ENCODE results near the gene TMCC1. TPM values are rescaled to one million over a fixed set of nuclear protein-coding genes. Genes with fewer than 3 reads are reported as not detected.

TMCC1 gene
- total and polyA plus RNA-seq, 10 of the 15 experiments (the other 5 are each of a cell fraction or from before 2014, with no cell fraction given), result 2.3 to 21.1 (median 8.4) TPM

GRCh38 chr3:129601713-129602112 is 291.8 kb downstream of the TMCC1 start:
- peaks cover 4 to 13% of the 10 kb centered on the region in 2 experiments; a peak in 3 of 4 replicates for H3K27me3 ChIP-seq (replicated peaks in 1 of 2; ENCODE audit: control insufficient read depth in 2 of 2, insufficient read depth in 2 of 2, low read length in 1 of 2)
- intact Hi-C loops (cut with micrococcal nuclease; ENCODE audit: unreplicated experiment), result no loop called here
- ChIA-PET RAD21 (ENCODE audit: unreplicated experiment) (no interaction called here), CTCF (no interaction called here), SMC1A (ENCODE audit: uncharacterized antibody, unreplicated experiment) (no interaction called here), POLR2A (no interaction called here)
- no peaks in the 10 kb centered on the region for H3K9me3 ChIP-seq (replicated peaks; ENCODE audit: control insufficient read depth, insufficient read depth, low read length)
- 43% methylated on average over 5 of the region's 5 CpGs for WGBS (ENCODE audit: insufficient coverage, insufficient replicate concordance, low lambda C conversion rate, missing lambda C conversion rate)
- no TSS peak for BruUV-seq (replicated peaks)
- no peaks in the 10 kb centered on the region for H3K79me2 ChIP-seq (ENCODE audit: control insufficient read depth, insufficient read depth, low read length)
- H3K4me1 ChIP-seq (ENCODE audit: control insufficient read depth, insufficient read depth, low read length), result no peaks in the 10 kb centered on the region
- no peak overlapping the region for H3K27ac ChIP-seq (ENCODE audit: control insufficient read depth, insufficient read depth)
- H3K4me3 ChIP-seq, result no peak overlapping the region
- in situ Hi-C loops (cut with MboI), result no loop called here
- FAIRE-seq, result no peak
- ATAC-seq, result no peak
- no peak overlapping the region for H2AFZ ChIP-seq (ENCODE audit: control insufficient read depth, low read depth, low read length)
- H3K9ac ChIP-seq (ENCODE audit: control insufficient read depth, insufficient read depth, low read length), result no peak overlapping the region
- no peak for DNase-seq (ENCODE audit: low read depth, low spot score)
- H4K20me1 ChIP-seq (ENCODE audit: control insufficient read depth, insufficient read depth), result no peaks in the 10 kb centered on the region
- no peaks in the 10 kb centered on the region for H3K36me3 ChIP-seq (ENCODE audit: control insufficient read depth in 2 of 2, insufficient read depth in 2 of 2, low read length in 1 of 2)
- H3K4me2 ChIP-seq (ENCODE audit: control insufficient read depth, insufficient read depth), result no peak overlapping the region
- TF ChIP-seq EGR1 (IDR thresholded peaks at IDR 0.05; ENCODE audit: borderline replicate concordance in 1 of 2, low read depth in 2 of 2, low read length in 2 of 2) (no peak), MXI1 (IDR thresholded peaks at IDR 0.05; ENCODE audit: low read depth, low read length) (no peak), EED (IDR thresholded peaks at IDR 0.05; ENCODE audit: low read depth) (no peak), TAF1 (IDR thresholded peaks at IDR 0.05; ENCODE audit: borderline replicate concordance, low read depth, low read length) (no peak), PRDM15 (CRISPR knock-in tag; IDR thresholded peaks at IDR 0.05) (no peak), CBX5 (IDR thresholded peaks at IDR 0.05; ENCODE audit: low read depth) (no peak), JUNB (IDR thresholded peaks at IDR 0.05) (no peak), MYC (IDR thresholded peaks at IDR 0.05; ENCODE audit: insufficient read depth, insufficient read length, insufficient replicate concordance, low read length, severe bottlenecking) (no peak), SUPT20H (IDR thresholded peaks at IDR 0.05; ENCODE audit: borderline replicate concordance, control insufficient read depth, low read depth, low read length) (no peak), ZNF384 (IDR thresholded peaks at IDR 0.05; ENCODE audit: borderline replicate concordance, low read depth, low read length) (no peak), ZBTB11 (CRISPR knock-in tag; IDR thresholded peaks at IDR 0.05) (no peak), USF1 (IDR thresholded peaks at IDR 0.05; ENCODE audit: borderline replicate concordance, extremely low read length, insufficient read depth, low read depth, low read length) (no peak)
- TF ChIP-seq, protein P1, sequence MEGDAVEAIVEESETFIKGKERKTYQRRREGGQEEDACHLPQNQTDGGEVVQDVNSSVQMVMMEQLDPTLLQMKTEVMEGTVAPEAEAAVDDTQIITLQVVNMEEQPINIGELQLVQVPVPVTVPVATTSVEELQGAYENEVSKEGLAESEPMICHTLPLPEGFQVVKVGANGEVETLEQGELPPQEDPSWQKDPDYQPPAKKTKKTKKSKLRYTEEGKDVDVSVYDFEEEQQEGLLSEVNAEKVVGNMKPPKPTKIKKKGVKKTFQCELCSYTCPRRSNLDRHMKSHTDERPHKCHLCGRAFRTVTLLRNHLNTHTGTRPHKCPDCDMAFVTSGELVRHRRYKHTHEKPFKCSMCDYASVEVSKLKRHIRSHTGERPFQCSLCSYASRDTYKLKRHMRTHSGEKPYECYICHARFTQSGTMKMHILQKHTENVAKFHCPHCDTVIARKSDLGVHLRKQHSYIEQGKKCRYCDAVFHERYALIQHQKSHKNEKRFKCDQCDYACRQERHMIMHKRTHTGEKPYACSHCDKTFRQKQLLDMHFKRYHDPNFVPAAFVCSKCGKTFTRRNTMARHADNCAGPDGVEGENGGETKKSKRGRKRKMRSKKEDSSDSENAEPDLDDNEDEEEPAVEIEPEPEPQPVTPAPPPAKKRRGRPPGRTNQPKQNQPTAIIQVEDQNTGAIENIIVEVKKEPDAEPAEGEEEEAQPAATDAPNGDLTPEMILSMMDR (IDR thresholded peaks at IDR 0.05 in 2 of 3, conservative IDR thresholded peaks at IDR 0.05 in 1 of 3; ENCODE audit: control insufficient read depth in 2 of 3, extremely low read depth in 1 of 3, insufficient read depth in 1 of 3, low read depth in 3 of 3, low read length in 3 of 3), result no peak

Measured in GM12878 (cell line).